HTR-8/SVneo (cell line): ENCODE measurements around the gene SEC11A.
A peak's percentile ranks its signal among the peaks of the same experiment; 100 is the strongest.
"Not testable (repeated sequence)": the region's sequence is repeated elsewhere in the genome, so short reads cannot be mapped to it uniquely, and the experiment has no call there.

Experiments used
- DNase-seq: peaks from one replicate; pipeline ENCODE4 v3.0.0; 2011; ENCODE audit warnings: low spot score, mixed read lengths; ENCODE audit not compliant: insufficient read length
- FAIRE-seq: peaks from 2 replicates; lab custom pipeline; 2011; peaks lifted over from hg19 to GRCh38; lab: Jason Lieb, UNC

The SEC11A gene

DNA sequence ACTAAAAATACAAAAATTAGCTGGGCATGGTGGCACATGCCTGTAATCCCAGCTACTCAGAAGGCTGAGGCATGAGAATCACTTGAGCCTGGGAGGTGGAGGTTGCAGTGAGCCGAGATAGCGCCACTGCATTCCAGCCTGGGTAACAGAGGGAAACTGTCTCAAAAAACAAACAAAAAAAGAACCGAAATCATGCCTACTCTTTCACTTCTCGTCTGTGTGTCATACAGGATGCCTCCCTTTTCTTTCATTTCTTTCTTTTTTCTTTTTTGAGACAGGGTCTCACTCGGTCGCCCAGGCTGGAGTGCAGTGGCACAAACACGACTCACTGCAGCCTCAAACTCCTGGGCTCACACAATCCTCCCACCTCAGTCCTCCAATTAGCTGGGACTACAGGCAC lies 29.5 kb downstream of the SEC11A start:
- not testable (repeated sequence) for FAIRE-seq, DNase-seq

DNA sequence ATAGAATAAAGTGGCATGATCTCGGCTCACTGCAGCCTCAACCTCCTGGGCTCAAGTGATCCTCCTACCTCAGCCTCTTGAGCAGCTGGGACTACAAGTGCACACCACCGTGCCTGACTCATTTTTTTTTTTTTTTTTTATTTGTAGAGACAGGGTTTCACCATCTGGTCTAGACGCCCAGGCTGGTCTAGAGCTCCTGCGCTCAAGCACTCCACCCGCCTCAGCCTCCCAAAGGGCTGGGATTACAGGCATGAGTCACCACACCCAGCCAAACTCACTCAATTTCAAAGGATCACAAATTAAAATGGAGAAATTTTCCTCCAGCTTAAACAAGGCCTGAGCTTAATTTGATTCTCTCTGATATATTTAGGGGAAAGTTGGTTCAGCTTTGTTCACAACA lies 30.6 kb downstream of the SEC11A start:
- no peak for FAIRE-seq
- DNase-seq, result peak; percentile 23

DNA sequence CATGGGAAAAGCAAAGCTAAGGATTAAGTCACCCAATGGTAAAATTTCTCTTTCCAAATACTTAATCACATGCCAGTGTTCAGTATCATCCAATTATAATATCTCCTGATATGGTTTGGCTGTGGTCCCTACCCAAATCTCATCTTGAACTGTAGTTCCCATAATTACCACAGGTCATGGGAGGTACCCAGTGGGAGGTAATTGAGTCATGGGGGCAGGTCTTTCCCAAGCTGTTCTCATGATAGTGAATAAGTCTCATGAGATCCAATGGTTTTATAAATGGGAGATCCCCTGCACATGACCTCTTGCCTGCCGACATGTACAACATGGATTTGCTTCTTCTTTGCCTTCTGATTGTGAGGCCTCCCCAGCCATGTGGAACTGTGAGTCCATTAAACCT lies 31.8 kb downstream of the SEC11A start:
- FAIRE-seq (no peak), DNase-seq (no peak)

DNA sequence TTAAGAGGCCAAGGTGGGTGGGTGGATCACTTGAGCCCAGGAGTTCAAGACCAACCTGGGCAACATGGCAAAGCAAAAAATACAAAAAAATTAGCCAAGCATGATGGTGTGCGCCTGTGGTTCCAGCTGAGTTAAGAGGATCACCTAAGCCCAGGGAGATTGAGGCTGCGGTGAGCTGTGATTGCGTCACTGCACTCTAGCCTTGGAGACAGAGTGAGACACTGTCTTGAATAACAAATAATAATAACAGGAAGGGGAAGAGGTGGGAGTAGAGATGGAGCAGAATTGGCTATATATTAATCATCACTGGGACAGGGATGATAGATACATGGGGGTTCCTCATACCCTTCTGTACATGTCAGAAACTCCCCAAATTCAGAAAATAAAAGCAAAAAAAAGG lies 34.1 kb downstream of the SEC11A start:
- no peak for DNase-seq
- no peak for FAIRE-seq

DNA sequence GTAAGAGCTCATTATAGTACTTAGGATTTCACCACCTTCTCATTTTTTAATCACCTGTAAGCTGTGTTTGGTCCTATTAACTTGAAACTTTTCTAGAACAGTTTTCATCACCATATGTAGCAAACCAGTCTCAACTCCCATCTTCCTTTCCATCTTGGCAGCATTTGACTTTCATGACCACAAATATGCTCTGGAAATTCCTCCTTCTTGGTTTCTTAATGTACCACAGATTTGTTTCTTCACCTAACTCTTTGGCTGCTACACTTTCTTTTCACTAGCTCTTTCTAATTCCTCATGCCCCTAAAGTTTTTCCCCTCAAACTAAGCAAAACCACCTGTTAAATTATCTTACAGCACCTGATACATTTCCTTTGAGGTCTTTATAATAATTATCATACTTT lies 44.7 kb downstream of the SEC11A start:
- FAIRE-seq (no peak), DNase-seq (no peak)

DNA sequence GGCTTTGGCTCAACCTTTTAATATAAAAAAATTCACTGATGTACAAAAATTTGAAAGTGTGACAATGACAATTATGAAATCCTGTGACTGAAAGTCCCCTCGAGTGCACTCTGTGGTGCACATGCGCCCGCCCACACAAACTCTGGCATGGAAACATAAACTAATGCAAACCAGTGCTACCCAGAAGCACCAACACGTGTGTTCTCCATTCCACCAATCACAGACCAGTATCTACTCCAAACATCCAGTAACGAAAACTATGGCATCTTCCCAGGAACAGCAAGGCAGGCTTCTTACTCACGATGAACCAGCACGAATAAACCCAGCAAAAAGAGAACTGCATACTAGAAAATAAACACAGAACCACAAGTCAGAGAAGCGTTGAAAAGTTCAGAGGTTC lies 46.2 kb downstream of the SEC11A start:
- no peak for DNase-seq
- no peak for FAIRE-seq

DNA sequence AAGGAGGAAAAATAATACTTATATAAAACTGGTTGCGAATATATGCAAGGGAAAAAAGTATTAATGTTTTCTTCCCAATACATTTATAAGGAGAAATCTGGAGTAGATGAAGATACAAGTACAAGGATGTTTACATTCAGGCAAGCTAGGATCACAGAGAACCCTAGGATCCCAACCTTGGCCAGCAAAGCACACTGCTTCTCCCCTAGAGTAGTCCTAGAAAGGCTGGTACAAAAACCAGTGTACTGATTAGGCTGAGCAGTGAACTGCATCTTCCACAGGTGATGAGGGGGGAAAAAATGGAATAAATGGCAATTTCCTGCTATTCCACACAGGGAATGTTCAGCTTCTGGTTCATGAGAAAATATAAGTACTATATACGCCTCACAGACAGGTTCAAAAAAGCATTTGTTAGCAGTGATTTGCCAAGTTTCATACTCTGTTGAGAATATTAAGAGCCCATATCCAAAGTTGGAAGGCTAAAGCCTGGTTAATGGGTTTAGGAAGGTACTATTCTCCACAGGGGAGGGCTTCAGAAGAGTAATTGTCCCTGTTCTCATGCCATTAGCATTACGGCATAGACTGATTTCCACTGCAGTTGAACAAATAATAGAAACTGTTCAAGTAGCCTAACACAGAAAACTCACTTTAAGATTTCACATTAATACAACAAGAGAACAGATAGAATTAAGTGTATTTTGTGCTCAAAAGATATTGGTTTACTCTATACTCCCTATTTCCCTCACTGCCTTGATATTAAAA lies 47.5 kb downstream of the SEC11A start:
- DNase-seq, result no peak
- no peak for FAIRE-seq

DNA sequence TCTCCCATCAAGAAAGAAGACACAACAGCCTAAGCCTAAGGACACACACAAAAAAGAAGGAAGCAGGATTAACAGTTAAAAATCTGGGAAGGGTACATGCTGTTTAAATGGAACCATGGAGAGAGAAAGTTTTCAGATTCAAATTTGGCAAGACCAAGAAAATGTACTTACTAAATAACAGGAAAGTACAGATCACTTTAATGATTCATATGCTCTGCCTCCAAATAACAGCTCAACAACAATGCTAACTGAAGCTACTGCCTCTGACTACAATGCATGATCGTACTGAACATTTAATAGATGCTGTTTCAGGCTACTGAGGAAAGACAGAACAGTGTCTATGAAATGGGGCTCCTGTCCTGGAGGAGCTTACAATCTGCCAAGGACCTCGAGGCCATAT lies 49.6 kb downstream of the SEC11A start:
- no peak for FAIRE-seq

DNA sequence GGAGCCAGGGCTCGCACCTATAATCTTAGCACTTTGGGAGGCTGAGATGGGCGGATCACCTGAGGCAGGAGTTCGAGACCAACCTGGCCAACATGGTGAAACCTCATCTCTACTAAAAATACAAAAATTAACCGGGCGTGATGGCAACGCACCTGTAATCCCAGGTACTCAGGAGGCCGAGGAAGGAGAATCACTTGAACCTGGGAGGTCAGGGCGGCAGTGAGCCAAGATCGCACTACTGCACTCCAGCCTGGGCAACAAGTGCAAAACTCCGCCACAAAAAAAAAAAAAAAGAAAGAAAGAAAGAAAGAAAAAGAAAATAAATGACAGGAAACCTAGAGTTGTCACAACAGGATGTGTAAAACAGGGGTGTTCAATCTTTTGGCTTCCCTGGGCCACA lies 54.9 kb downstream of the SEC11A start:
- no peak for DNase-seq
- FAIRE-seq, result no peak

More for the DNA sequence above, 49.6 kb downstream of the SEC11A start:
- DNase-seq, result no peak

DNA sequence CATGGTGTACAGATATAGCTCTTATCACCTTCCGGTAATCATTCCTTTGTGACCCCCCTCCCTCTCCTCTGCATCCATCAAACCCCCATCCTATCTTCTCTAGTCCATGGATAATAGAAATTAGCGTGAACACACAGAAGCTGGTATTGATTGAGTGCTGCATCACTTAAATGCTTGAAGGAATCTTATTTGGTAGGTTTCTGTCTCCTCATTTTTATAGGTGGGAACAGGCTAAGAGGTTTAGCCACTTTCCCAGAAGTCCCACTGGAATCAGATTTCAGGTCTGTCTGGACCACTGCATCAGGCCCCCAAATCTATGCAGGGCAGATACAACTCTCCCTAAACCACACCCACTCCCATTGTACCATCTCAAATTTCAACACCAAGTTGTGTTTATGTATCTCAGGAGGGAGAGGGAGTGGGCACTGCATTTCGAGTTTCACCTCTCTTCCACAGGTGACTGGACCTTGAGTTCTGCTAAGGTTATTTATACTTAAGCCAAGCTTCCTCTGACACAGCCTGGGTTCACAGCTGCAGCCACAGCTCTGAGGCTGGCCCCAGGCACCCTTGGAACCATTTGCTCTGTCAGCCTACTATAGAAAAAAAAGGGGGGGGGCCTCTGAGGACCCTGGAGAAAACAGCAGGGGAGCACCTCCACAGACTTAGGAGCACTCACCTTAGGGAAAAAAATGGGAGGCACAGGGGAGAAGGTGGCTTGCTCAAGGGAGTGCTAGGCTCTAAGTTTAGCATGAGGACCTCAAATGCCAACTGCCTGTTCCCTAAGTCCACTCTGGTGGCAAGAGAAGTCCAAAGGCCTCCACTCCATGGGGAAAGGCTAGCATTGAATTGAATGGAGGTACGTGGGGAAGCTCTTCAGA lies 55.8 kb downstream of the SEC11A start:
- DNase-seq (no peak), FAIRE-seq (no peak)

DNA sequence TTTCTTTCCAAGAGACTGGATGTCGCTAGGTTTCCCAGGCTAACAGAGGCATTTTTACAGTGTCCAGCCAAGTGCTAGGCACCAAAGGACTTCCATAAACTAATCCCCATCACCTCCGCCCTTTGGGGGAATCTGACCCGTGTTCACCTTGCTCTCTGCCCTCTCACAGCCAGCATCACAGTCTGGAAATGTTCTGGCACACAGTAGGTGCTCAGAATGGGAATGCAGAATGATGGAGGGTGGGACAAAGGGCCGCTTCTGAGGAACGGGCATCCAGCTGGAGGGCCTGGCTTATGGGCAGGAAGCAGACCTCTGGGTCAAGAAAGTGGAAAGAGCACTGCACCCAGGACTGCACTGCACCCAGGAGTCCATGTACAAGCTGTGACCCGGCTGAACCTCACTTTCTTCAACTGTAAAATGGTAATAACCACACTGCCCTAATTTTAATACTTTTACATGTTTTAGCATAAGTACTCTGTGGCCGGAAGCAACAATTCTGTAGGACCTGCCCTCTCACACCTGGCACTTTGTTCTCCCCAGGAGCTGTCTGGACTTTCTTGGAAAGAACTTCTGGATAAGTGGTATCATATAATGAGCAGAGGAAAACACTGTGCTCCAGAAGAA lies 57.0 kb downstream of the SEC11A start:
- DNase-seq, result no peak
- FAIRE-seq, result no peak

DNA sequence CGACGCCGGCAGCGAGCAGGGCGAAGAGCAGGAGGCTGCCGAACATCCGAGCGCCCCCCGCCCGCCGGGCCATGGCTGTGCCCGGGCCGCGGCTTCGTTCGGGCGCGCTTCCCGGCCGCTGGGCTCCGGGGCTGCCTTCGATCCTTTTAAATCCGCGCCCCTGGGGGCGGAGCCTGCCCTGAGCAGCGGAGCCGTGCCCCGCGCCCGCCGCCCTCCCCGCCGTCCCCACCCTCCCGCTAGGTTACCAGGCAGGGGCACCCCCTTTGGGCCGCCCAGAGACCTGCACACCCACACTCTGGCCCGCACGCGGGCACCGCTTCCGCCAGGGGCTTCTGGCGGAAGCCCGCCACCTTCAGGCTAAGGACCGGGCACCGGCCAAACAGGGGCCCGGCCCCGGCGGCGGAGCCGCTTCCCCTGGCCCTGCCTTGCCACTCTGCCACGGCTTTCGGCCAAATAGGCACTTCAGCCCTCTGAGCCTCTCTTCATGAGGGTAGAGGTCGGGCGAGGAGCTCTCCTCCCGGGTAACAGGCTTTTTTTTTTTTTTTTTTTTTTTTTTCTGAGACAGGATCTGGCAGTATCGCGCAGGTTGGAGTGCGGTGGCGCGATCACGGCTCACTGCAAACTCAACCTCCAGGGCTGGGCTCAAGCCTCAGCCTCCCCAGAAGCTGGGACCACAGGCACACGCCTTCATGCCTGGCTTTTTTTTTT lies 57.7 kb downstream of the SEC11A start, which contains the start of gene NMB:
NMB (minus strand) TSS at position 120 of the 708 bp plus-strand sequence; CDS start at position 73, 47 bp downstream.
- no peak for FAIRE-seq

DNA sequence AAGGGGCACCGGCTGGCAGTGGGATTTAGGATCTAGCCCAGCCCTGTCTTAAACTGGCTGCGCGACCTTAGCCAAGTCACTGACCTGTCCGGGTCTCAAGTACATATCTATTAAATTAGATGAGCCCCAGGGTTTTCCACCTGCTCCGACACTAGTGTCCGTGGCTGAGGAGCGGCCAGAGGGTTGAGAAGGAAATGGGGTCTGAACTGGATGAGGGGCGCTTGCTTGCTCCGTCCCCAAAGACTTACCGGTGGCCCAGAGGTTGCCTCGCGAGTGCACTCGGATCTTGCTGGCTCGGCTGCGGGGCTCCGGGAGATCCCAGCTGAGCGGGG lies 58.2 kb downstream of the SEC11A start:
- FAIRE-seq, result no peak

More for the DNA sequence above, 57.7 kb downstream of the SEC11A start, which contains the start of gene NMB:
- peak; percentile 84 for DNase-seq

DNA sequence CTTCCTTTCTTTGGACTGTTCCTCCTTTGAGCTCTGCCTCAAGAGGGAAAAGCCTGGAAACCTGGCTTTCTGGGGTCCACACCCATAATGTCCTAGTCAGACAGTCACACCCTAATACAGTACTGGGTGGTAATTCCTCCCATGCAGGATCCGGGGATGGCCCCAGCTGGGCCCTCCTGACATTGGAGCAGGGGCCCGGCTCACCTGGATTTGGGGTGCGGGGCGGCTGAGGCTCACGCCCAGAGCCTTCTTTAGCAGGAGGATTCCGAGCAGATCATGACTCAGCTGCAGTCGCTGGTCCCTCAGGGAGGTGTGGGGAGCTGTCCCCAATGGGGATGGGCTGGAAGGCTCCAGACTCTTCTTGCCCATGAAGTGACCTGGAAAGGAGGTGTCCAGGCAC lies 59.0 kb downstream of the SEC11A start:
- FAIRE-seq, result no peak
- DNase-seq, result no peak

More for the DNA sequence above, 58.2 kb downstream of the SEC11A start:
- no peak for DNase-seq

DNA sequence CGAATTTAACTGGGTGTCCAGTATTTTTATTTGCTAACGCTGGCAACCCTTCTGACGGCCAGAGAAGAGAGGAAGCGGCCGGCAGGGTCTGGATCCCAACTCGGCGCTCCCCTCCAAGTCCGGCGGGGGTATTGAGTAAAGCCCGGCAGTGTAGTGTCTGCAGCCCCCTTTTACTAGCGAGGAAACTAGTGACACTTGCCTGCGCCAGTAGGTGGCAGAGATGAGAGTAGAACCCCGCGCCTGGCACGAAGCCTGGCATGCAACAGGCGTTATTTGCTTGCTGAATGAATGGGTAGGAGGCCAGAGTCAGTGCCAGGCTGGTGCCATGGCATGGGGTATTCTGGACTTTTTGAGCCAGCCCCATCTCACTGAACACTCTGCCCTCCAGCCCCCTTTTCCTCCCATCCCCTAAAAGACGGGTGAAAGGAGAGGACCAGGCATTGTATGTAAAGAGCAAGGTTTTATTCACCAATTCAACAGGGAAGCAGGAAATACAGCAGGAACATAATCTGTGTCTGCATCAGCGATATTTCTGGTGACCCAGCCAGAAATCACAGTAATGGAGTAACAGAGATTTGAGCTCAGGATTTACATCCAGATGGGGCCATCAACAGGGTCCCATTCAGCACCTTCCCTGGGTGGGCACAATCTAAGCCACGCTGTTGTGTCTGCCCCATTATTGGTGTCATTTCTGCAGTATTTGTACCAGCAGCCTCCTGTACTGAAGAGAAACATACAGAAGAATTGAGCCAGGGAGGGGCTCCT lies 61.1 kb downstream of the SEC11A start:
- DNase-seq, result peak; percentile 70
- FAIRE-seq, result no peak

DNA sequence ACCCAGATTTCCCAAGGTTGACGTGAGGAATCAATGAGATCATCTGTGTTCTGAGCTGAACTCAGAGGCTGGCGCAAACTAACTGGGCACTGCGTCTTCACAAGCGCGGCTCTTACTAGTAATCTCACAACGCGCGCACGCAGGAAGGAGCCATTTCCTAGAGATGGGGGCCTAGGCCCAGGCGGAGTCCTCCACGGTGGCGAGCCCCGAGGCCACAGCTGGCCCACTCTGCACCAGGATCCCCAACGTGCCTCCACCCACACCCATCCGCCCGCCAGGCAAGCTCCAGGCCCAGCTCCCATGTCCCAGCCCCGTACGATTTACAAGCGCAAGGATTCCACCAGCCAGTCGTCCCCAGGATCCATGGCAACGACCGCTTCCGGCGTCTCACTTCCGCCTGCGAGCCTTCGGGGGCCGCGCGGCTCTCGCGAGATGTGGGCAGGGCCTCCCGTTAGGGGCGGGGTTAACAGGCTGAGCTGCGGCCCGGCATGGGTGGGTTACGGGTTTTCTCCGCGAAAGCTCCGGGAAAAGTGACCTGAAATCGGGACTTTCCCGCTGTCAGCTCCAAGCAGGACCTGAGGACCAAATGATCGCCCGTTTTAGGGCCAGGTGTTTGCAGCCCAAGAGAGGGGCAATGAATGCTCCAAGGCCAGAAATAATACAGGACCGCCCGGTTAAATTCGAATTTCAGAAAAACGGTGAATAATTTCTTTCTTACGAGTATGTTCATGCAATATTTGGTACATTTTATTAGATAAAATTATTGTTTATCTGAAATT lies 61.8 kb downstream of the SEC11A start, which contains the start of gene WDR73:
WDR73 (minus strand) TSS at position 374 of the 779 bp plus-strand sequence; CDS start at position 365, 9 bp downstream.
- FAIRE-seq, result peak; percentile 72
- DNase-seq, result peak; percentile 86

DNA sequence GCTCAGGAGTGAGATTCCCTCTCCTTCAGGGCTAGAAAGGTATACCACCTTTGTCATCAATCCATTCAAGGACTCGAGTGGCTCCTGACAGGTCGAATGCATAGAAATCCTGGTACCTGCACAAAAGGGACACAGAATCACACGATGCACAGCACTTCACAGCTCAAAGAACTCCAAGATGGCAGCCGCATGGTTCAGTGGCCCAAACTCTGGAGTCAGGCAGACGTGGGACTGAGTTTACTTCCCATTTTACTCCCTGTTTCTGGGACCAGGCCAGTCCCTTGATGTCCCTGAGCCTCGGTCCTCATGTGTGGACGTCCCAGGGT lies 62.4 kb downstream of the SEC11A start:
- DNase-seq, result no peak
- no peak for FAIRE-seq

DNA sequence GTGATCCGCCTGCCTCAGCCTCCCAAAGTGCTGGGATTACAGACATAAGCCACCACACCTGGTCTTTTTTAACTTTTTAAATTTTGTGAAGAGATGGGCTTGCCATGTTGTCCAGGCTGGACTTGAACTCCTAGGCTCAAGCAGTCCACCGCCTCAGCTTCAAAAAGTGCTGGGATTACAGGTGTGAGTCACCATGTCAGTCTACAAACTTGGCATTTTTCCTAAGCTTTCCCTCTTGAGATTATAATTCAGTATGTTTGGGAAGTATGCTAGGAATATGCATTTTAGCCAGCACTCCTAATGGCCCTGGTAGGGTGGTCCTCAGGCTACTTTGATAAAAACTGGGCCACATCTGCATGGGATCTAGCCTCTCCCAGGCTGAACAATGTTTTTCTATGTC lies 66.2 kb downstream of the SEC11A start:
- no peak for FAIRE-seq

DNA sequence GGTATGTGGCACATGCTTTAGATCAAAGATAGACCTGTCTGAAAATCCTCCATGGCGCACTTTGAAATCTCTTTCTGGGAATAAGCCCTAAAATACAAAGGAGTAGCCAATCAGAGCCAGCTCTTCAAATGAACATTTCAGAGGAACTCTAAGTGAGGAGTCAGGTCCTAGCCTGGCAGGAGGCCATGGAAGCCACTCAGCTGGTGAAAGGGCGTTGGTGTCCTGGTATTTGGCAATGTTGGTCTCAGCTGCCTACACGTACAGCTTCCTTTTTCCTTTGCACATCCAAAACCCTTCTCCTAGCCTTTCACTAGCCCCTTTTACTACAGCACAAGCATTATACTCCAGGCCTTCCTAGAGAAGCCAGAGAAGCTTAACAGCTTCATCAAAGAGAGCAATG lies 67.4 kb downstream of the SEC11A start:
- no peak for DNase-seq
- FAIRE-seq, result no peak

More for the DNA sequence above, 66.2 kb downstream of the SEC11A start:
- no peak for DNase-seq
